Stimulated activated CD8-positive, alpha-beta memory T cell treated with anti-CD3 and anti-CD28 coated beads, Interleukin-4, amount 100 ng/mL, for 1 hour (primary cell): Measurements from ENCODE around the gene IL32.
A peak's percentile ranks its signal among the peaks of the same experiment; 100 is the strongest.
"Not testable (repeated sequence)": the region's sequence is repeated elsewhere in the genome, so short reads cannot be mapped to it uniquely, and the experiment has no call there.

ENCODE experiments used
- DNase-seq, 2 donors: peaks; one replicate each; pipeline ENCODE4 v3.0.0-alpha.2; 2020; ENCODE audit warnings: low read depth in 2 of 2, low spot score in 1 of 2

The IL32 gene

GRCh38 chr16:3069146-3069545 lies 3.7 kb downstream of the IL32 start:
- not testable (repeated sequence) for DNase-seq

GRCh38 chr16:3070608-3071111 lies 5.2 kb downstream of the IL32 start:
- no peak for DNase-seq

- DNase-seq = no peak
Measured at GRCh38 chr16:3071655-3072054, 6.2 kb downstream of the IL32 start.

- not testable (repeated sequence) for DNase-seq
Measured at GRCh38 chr16:3072148-3072547, 6.7 kb downstream of the IL32 start.

- DNase-seq = not testable (repeated sequence)
Measured at GRCh38 chr16:3072576-3073263, 7.3 kb downstream of the IL32 start.

GRCh38 chr16:3073448-3073847 lies 8.0 kb downstream of the IL32 start:
- DNase-seq = no peak

GRCh38 chr16:3074860-3075522 lies 9.6 kb downstream of the IL32 start:
- DNase-seq = peak in 1 of 2 donors; percentile 62

- no peak for DNase-seq
Measured at GRCh38 chr16:3075523-3075915, 10.1 kb downstream of the IL32 start.

GRCh38 chr16:3075946-3076345 lies 10.5 kb downstream of the IL32 start:
- DNase-seq = not testable (repeated sequence)

GRCh38 chr16:3076577-3076976 lies 11.1 kb downstream of the IL32 start:
- no peak for DNase-seq

- no peak for DNase-seq
Measured at GRCh38 chr16:3080024-3080423, 14.6 kb downstream of the IL32 start.

- DNase-seq = not testable (repeated sequence)
Measured at GRCh38 chr16:3081957-3082356, 16.5 kb downstream of the IL32 start.

GRCh38 chr16:3083408-3083807 lies 18.0 kb downstream of the IL32 start:
- not testable (repeated sequence) for DNase-seq

- no peak for DNase-seq
Measured at GRCh38 chr16:3084491-3084890, 19.1 kb downstream of the IL32 start.

- DNase-seq = no peak
Measured at GRCh38 chr16:3084969-3085670, 19.7 kb downstream of the IL32 start.

GRCh38 chr16:3085868-3086595 lies 20.6 kb downstream of the IL32 start:
- no peak for DNase-seq

- DNase-seq = no peak
Measured at GRCh38 chr16:3086596-3087242, 21.3 kb downstream of the IL32 start.

GRCh38 chr16:3087243-3088235 lies 22.1 kb downstream of the IL32 start:
- DNase-seq = no peak

GRCh38 chr16:3088450-3088849 lies 23.0 kb downstream of the IL32 start:
- DNase-seq = no peak
